GM18870 (cell line): ENCODE data around the gene MYCBP.
A peak's percentile ranks its signal among the peaks of the same experiment; 100 is the strongest.
"Not testable (repeated sequence)": the region's sequence is repeated elsewhere in the genome, so short reads cannot be mapped to it uniquely, and the experiment has no call there.

Experiments used
- ATAC-seq: cut with Tn5 transposase; IDR thresholded peaks from one replicate; pipeline ENCODE4 v1.9.1; 2021; ENCODE audit warnings: moderate library complexity; ENCODE audit not compliant: unreplicated experiment

Gene MYCBP

GRCh38 chr1:38870996-38871395, 2.2 kb downstream of the MYCBP start:
- no peak for ATAC-seq

- ATAC-seq = no peak
Measured at GRCh38 chr1:38867208-38867607, 5.9 kb downstream of the MYCBP start.

GRCh38 chr1:38865112-38865715, 7.9 kb downstream of the MYCBP start:
- no peak for ATAC-seq

- no peak for ATAC-seq
Measured at GRCh38 chr1:38860454-38860795, 12.7 kb downstream of the MYCBP start.

- ATAC-seq = peak; percentile 50
Measured at GRCh38 chr1:38859561-38860453, 13.3 kb downstream of the MYCBP start, which contains the start of gene RRAGC. Gene RRAGC (minus strand): TSS chr1:38859772. CDS start chr1:38859646, 126 bp downstream.

GRCh38 chr1:38858833-38859560, 14.2 kb downstream of the MYCBP start:
- ATAC-seq = peak; percentile 35

GRCh38 chr1:38852780-38853179, 20.4 kb downstream of the MYCBP start:
- ATAC-seq = no peak

- no peak for ATAC-seq
Measured at GRCh38 chr1:38848071-38848470, 25.1 kb downstream of the MYCBP start.

- ATAC-seq = no peak
Measured at GRCh38 chr1:38846210-38846609, 26.9 kb downstream of the MYCBP start.

- ATAC-seq = not testable (repeated sequence)
Measured at GRCh38 chr1:38845088-38845487, 28.1 kb downstream of the MYCBP start.

GRCh38 chr1:38840281-38840680, 32.9 kb downstream of the MYCBP start:
- no peak for ATAC-seq

- ATAC-seq = no peak
Measured at GRCh38 chr1:38839363-38839762, 33.8 kb downstream of the MYCBP start.

- ATAC-seq = not testable (repeated sequence)
Measured at GRCh38 chr1:38836316-38836715, 36.8 kb downstream of the MYCBP start.

GRCh38 chr1:38834937-38835827, 38.0 kb downstream of the MYCBP start:
- no peak for ATAC-seq

GRCh38 chr1:38834221-38834782, 38.8 kb downstream of the MYCBP start:
- no peak for ATAC-seq

- no peak for ATAC-seq
Measured at GRCh38 chr1:38833146-38833545, 40.0 kb downstream of the MYCBP start.

GRCh38 chr1:38832370-38832734, 40.8 kb downstream of the MYCBP start:
- no peak for ATAC-seq

- ATAC-seq = no peak
Measured at GRCh38 chr1:38831731-38832369, 41.3 kb downstream of the MYCBP start.

GRCh38 chr1:38829368-38829767, 43.8 kb downstream of the MYCBP start:
- ATAC-seq = no peak

- no peak for ATAC-seq
Measured at GRCh38 chr1:38827318-38827717, 45.8 kb downstream of the MYCBP start.
